NCI-H2107 (cell line): ENCODE measurements around the gene METTL22.
"Not testable (repeated sequence)": the region's sequence is repeated elsewhere in the genome, so short reads cannot be mapped to it uniquely, and the experiment has no call there.

ENCODE experiments used
- DNase-seq: peaks from one replicate; lab custom pipeline; 2025; lab: John Stamatoyannopoulos, UW

Gene METTL22

DNA sequence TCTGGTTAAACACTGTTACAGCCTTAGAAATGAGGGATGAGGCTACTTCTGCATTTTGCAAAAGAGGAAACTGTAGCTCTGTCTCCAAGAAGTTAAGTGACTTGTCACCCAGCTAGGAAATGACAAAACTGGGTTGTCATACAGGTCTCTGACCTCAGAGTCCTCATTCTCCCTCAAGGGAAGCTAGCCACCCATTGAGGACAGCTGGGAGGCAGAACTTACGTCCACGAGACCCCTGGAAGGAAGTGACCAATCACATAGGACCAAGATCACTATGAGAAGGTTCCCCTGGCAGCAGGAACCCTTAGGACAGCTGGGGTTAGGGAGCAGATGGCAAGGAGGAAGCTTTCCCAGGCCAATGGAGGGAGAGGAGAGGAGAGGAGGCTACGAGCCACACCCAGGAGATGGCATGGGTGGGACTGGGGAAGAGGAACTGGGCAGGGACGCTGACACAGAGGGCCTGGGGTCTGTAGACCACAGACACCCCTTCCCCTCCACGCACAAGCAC lies 11.2 kb downstream of the METTL22 start:
- no peak for DNase-seq

- DNase-seq, result no peak
These were observed 13.7 kb downstream of the METTL22 start for GRCh38 chr16:8634991-8635736.

GRCh38 chr16:8639694-8640093 lies 18.2 kb downstream of the METTL22 start:
- no peak for DNase-seq

GRCh38 chr16:8641671-8642070 lies 20.2 kb downstream of the METTL22 start:
- no peak for DNase-seq

- no peak for DNase-seq
These were observed 20.6 kb downstream of the METTL22 start for GRCh38 chr16:8642146-8642545.

GRCh38 chr16:8644211-8645140 lies 23.0 kb downstream of the METTL22 start:
- no peak for DNase-seq

DNA sequence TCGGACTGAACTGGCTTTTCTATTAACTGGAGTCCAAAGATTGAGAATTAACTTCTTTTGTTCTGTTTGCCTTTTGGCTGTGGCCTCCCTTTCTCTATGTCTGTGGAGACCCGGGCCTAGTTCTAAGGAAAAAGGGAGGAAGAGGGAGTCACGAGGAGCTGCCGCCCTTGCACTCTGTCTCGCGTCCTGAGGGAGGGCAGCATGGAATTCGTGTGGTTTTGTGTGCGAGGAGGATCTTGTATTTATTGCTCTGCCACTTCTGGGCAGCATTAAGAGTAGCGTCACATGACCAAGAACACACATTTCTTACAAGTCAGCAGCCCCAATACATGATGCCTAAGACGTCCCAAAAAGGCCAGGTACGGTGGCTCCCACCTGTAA lies 23.6 kb downstream of the METTL22 start:
- DNase-seq, result no peak

- no peak for DNase-seq
These were observed 24.3 kb downstream of the METTL22 start for GRCh38 chr16:8645831-8646230.

GRCh38 chr16:8646326-8647053 lies 25.0 kb downstream of the METTL22 start:
- no peak for DNase-seq

DNA sequence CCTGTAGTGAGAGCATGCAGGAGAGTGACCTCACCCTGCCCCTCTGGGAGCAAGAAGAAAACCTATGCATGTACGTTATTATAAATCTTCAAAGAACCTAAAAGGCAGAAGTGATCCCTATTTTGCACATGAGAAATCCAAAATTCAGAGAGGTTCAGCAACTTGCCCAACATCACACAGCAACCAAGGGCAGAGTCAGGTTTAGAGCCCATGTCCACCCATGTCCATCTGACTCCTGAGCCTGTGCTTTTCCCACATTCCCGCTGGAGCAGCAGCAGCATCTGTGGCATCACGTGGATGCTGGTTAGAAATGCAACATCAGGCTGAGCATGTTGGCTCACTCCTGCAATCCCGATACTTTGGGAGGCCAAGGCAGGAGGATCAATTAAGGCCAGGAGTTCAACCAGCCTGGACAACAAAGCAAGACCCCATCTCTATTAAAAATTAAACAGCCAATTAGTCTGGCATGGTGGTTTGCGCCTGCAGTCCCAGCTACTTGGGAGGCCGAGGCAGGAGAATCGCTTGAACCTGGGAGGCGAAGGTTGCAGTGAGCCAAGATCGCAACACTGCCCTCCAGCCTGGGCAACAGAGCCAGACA lies 26.3 kb downstream of the METTL22 start:
- DNase-seq, result no peak

DNA sequence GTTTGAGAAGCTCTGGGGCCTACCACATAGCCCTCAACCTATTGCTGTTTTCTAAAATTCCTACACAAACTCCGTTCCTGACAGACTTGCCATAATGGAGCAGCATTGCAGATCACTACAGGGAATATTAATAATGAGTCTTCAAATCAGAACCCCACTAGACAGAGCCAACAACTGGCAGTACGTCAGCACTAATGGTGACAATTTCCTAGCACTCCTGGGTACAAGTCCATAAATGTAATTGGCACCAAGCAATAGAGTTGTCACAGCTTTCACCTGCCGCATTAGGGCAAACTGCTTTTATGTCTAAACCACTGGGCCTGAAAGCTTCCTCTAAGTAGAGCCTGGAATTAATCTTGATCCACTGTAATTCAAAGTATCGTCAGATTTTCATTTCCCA lies 27.4 kb downstream of the METTL22 start:
- no peak for DNase-seq

DNA sequence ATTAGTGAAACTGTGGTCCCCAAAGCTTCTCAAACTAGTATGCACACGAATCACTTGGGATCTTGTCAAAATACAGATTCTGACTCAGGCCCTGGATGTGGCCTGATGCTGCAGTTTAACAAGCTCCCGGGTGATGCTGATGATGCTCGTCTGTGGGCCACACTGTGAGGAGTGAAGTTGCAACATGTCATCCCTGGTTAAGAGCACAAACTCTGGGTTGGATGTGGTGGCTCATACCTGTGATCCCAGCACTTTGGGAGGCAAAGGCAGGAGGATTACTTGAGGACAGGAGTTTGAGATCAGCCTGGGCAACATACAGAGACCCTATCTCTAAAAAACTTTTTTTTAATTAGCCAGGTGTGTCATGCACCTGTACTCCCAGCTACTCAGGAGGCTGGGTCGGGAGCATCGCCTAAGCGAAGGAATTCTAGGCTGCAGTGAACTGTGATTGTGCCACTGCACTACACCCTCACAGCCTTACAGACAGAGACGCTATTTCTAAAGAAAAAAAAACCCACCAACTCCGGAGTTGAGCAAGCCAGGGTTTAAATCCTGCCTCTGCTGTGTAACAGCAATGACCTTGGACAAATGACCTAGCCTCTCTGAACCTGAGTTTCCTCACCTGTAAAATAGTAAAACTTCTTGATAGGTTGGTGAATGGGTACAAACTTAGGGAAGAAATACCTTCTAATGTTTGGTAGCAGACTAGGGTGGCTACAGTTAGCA lies 28.5 kb downstream of the METTL22 start:
- DNase-seq, result no peak

DNA sequence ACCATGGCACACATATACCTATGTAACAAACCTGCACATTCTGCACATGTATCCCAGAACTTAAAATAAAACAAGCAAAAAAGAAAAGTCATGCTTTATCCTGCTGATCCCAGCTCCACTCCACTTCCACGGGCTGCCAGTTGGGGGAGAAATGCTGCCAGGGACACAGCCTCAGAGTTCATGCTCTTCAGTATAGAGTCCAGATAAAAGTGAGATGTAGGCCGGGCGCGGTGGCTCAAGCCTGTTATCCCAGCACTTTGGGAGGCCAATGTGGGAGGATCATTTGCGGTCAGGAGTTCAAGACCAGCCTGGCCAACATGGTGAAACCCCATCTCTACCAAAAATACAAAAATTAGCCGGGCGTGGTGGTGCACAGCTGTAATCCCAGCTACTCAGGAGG lies 30.5 kb downstream of the METTL22 start:
- not testable (repeated sequence) for DNase-seq

- DNase-seq, result no peak
These were observed 33.8 kb downstream of the METTL22 start for GRCh38 chr16:8655184-8655717.

DNA sequence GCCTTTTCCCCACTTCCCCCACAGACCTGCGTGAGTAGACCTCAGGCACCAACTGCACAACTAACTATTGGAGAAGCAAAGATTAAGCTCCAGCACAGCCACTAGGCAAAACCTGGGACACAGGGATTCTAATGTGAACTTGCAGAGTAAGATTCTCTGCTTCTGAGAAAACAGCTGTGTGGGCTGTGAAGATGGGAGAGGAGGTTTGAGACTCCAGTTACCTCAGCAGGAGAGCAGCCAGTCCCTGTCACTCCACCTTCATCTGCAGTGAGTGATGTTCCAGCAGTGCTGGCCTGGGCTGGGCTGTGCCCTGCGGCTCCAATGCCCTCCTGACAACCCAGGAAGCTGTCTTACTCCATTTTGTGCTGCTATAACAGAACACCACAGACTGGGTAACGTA lies 34.9 kb downstream of the METTL22 start:
- no peak for DNase-seq

- DNase-seq, result peak; percentile 61
These were observed 39.4 kb downstream of the METTL22 start for GRCh38 chr16:8660841-8661301.

- DNase-seq, result no peak
These were observed 40.2 kb downstream of the METTL22 start for GRCh38 chr16:8661703-8662102.

DNA sequence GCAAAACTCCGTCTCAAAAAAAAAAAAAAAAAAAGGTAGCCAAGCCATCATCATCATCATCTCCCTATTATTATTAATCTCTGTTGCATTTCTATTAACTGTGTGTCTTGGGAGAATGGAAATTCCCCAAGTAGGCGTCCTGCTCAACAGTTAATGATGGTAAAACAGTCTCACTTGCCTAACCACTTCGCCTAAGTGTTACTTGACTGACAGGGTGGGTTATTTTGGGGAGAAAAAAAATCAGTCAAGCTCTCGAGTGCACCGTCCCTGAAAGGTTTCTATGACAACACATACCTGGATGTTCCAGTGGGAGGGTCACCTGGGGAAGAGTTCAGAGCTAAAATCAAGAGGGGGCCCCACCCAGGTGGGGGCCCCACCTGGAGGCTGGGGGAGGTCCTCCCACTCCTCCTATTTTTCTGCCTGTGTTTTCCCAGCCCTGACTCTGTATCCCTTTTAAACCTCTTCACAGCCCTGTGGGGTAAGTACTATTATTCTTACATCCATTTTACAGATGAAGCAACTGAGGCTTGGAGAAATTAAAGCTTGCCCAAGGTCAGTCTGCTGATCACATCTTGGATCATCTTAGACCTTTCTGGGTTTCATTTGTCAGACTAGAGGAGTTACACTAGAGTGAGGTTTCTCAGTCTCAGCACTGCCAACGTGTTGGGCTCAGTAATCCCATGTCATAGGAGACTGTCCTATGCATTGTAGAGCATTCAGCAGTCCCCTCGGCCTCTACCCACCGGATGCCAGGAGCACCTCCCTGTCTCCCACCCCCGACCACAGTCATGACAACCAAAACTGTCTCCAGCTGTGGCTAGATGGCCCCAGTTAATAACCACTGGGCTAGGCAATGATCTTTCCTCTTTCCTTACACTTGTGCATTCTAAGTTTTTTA lies 41.9 kb downstream of the METTL22 start:
- DNase-seq, result no peak

GRCh38 chr16:8665529-8665928 lies 44.0 kb downstream of the METTL22 start:
- DNase-seq, result no peak

DNA sequence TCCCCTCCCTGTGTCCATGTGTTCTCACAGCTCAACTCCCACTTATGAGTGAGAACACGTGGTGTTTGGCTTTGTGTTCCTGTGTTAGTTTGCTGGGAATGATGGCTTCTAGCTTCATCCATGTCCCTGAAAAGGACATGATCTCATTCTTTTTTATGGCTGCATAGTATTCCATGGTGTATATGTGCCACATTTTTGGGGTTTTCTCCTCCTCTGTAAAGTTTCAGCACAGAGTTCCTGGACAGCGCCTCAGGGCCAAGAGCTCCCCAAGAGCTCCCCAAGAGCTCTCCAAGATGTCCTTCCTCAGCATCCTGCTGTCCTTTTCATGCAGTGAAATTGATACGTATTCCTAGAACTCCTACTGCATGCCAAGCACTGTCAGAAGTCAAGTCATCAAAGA lies 46.0 kb downstream of the METTL22 start:
- no peak for DNase-seq
